ENCODE measurements around the gene ERCC4. TPM values are rescaled to one million over a fixed set of nuclear protein-coding genes. Genes with fewer than 3 reads are reported as not detected.

The ERCC4 gene
- total RNA-seq: 19.6 TPM

GRCh38 chr16:13919683-13920509 lies at the start of gene ERCC4:
TSS of gene ERCC4 (plus strand) at chr16:13920154. CDS start at chr16:13920166, 12 bp downstream.

Other genes with a start within 250 kb of the ERCC4 start
- gene MRTFB, start 151.2 kb downstream of the ERCC4 start, total RNA-seq: 47.6 TPM

Data from camera-type eye (tissue), 1 donor.